Gastroesophageal sphincter (tissue), 3 donors: Measurements from ENCODE around the gene NR4A3.

Experiments
- CTCF ChIP-seq, 4 experiments: fragments of 200-600 bp in 2 of 4; fragments of 450-650 bp in 2 of 4; sonication (generic) in 1 of 4; IDR thresholded peaks; one replicate each; pipeline ENCODE4 v1.5.1; 2017 to 2019; ENCODE audit warnings: antibody characterized with exemption in 4 of 4, mild to moderate bottlenecking in 2 of 4, moderate library complexity in 2 of 4
- EP300 ChIP-seq: sonication (generic); formaldehyde crosslinking; IDR thresholded peaks from one replicate; pipeline ENCODE4 v1.6.1; 2017; ENCODE audit warnings: antibody characterized with exemption, mild to moderate bottlenecking
- POLR2A ChIP-seq, 2 donors: fragments of 450-650 bp; IDR thresholded peaks; one replicate each; pipeline ENCODE4 v1.6.1; 2017; ENCODE audit warnings: antibody characterized with exemption in 2 of 2, mild to moderate bottlenecking in 2 of 2, moderate library complexity in 1 of 2
- POLR2AphosphoS5 ChIP-seq: sonication (generic); formaldehyde crosslinking; IDR thresholded peaks from one replicate; pipeline ENCODE4 v1.6.1; 2017; ENCODE audit warnings: antibody characterized with exemption

- TF ChIP-seq CTCF (IDR thresholded peaks at IDR 0.05) (no peak), POLR2A (IDR thresholded peaks at IDR 0.05) (no peak), EP300 (no peak), POLR2AphosphoS5 (no peak)
These were observed 5.6 kb downstream of the NR4A3 start for GRCh38 chr9:99827244-99827643.
